NCI-H2081 (cell line): ENCODE data around the gene TMEM217.

Experiments used
- DNase-seq, 2 experiments: peaks; one replicate each; lab custom pipeline; 2025; lab: John Stamatoyannopoulos, UW

TMEM217 gene

GRCh38 chr6:37280162-37280887 lies 22.4 kb upstream of the TMEM217 start:
- DNase-seq, result no peak

- no peak for DNase-seq
These were observed 21.6 kb upstream of the TMEM217 start for GRCh38 chr6:37279366-37280134.

GRCh38 chr6:37277001-37277409 lies 19.1 kb upstream of the TMEM217 start:
- no peak for DNase-seq

GRCh38 chr6:37275350-37275749 lies 17.4 kb upstream of the TMEM217 start:
- no peak for DNase-seq

- DNase-seq, result no peak
These were observed 15.7 kb upstream of the TMEM217 start for GRCh38 chr6:37273690-37274089.

- no peak for DNase-seq
These were observed 15.1 kb upstream of the TMEM217 start for GRCh38 chr6:37272834-37273566.

- DNase-seq, result no peak
These were observed 11.2 kb upstream of the TMEM217 start for GRCh38 chr6:37269105-37269504.

- DNase-seq, result no peak
These were observed 7.9 kb upstream of the TMEM217 start for GRCh38 chr6:37265860-37266259.

GRCh38 chr6:37265001-37265400 lies 7.1 kb upstream of the TMEM217 start:
- no peak for DNase-seq

GRCh38 chr6:37262446-37263026 lies 4.6 kb upstream of the TMEM217 start:
- DNase-seq, result peak in 1 of 2 experiments; percentile 19

GRCh38 chr6:37261198-37261597 lies 3.3 kb upstream of the TMEM217 start:
- DNase-seq, result no peak

- DNase-seq, result no peak
These were observed 2.5 kb upstream of the TMEM217 start for GRCh38 chr6:37260444-37260843.

- DNase-seq, result no peak
These were observed 2.1 kb upstream of the TMEM217 start for GRCh38 chr6:37260040-37260439.

- DNase-seq, result no peak
These were observed 1.2 kb upstream of the TMEM217 start for GRCh38 chr6:37259191-37259590.

- DNase-seq, result no peak
These were observed 611 bp upstream of the TMEM217 start for GRCh38 chr6:37258405-37259105.

GRCh38 chr6:37257320-37257633 lies 667 bp downstream of the TMEM217 start:
- no peak for DNase-seq

GRCh38 chr6:37256692-37257319 lies 1.1 kb downstream of the TMEM217 start:
- DNase-seq, result no peak

GRCh38 chr6:37254881-37255280 lies 3.1 kb downstream of the TMEM217 start:
- no peak for DNase-seq

GRCh38 chr6:37253486-37254007 lies 4.4 kb downstream of the TMEM217 start:
- no peak for DNase-seq

GRCh38 chr6:37251211-37251780 lies 6.6 kb downstream of the TMEM217 start:
- DNase-seq, result no peak
